ENCODE results near the gene TCF19.
"Not testable (repeated sequence)": the region's sequence is repeated elsewhere in the genome, so short reads cannot be mapped to it uniquely, and the experiment has no call there.

The TCF19 gene

DNA sequence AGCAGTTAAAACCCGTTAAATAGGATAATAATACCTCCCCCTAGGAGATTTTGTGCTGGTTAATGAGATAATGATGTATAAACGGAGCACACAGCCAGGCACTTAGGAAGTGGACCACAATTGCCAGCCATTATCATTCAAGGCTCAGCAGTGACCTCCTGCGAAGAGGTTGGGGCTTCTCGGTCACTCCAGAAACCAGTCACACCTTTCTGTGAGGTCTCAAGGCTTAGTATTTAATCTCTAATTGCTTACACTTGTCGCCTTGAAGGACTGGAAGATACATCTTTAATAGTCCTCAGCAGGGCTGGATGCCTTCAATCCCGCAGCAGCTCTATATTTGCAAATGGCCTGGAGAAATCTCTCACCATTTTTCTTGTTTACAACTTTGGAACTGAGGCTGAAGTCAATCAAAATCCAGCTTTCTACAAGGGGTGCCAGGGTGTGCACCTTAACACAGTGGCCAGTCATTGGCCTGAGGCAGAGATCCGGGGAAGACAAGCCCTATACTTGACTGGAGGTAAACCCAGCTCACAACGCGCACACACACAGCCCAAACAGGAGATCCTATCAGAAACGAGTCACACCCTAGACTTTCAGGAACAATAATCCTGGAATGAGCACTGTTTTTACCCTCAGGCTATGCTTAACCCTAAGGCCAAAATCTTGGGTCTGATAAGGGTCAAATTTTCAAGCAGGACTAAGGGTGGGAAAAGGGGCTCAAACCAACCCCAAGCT is 10.9 kb downstream of the TCF19 start:
- DNase-seq (ENCODE audit: insufficient read length, low spot score) = no peak
- no peak for FAIRE-seq
- TF ChIP-seq POLR2AphosphoS5 (IDR thresholded peaks at IDR 0.05; ENCODE audit: low read depth, low read length) (no peak), POLR2A (IDR thresholded peaks at IDR 0.05; ENCODE audit: low read depth, low read length) (no peak), SPI1 (IDR thresholded peaks at IDR 0.05; ENCODE audit: low read depth, low read length) (no peak), PAX5 (IDR thresholded peaks at IDR 0.05; ENCODE audit: insufficient read depth, low read length, severe bottlenecking) (no peak), POU2F2 (IDR thresholded peaks at IDR 0.05; ENCODE audit: low read depth, low read length) (no peak), TAF1 (IDR thresholded peaks at IDR 0.05; ENCODE audit: low read depth, low read length) (no peak)

DNA sequence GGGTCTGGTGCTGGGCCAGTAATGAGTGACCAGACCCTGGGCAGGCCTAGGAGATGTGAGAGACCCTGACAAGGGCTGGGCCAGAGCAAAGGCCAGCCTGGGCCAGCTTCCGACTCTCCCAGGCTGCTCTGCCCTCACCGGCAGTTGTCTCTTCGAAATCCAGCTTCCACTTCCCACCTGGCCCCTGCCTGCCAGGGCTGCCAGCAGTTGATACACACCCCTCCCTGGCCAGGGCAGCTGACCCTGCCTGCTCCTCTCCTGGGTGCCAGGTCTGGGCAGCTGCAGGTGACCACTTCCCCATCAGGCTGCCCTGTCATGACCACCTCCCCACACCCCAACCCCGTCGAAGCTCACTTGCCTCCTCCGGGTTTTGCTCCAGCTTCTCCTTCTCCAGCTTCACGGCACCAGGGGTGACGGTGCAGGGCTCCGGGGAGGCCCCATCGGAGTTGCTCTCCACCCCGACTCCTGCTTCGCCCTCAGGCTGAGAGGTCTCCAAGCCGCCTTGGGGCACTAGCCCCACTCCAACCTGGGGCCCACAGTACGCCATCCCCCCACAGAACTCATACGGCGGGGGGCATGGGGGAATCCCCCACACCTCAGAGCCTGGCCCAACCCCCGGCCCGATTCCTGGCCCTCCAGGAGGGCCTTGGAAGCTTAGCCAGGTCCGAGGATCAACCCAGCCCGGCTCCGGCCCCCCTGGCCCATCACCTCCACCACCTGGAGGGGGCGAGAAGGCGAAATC is 11.6 kb downstream of the TCF19 start:
- not testable (repeated sequence) for FAIRE-seq; DNase-seq (ENCODE audit: insufficient read length, low spot score)

DNA sequence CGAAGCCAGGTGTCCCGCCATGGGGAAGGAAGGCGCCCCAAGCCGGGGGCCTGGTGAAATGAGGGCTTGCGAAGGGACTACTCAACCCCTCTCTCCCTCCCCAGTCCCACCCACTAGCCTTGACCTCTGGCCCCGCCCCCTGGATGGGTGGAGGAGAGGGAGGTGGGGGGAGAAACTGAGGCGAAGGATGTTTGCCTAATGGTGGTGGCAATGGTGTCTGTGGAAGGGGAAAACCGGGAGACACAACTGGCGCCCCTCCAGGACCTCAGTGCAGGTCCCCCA is 12.2 kb downstream of the TCF19 start, which contains the start of gene POU5F1:
Gene POU5F1 (minus strand): TSS at position 83 of the 282 bp plus-strand sequence. CDS start 62 bp downstream, at position 21.
- TF ChIP-seq PAX5 (IDR thresholded peaks at IDR 0.05; ENCODE audit: insufficient read depth, low read length, severe bottlenecking) (no peak), POLR2A (IDR thresholded peaks at IDR 0.05; ENCODE audit: low read depth, low read length) (no peak), TAF1 (IDR thresholded peaks at IDR 0.05; ENCODE audit: low read depth, low read length) (no peak), POLR2AphosphoS5 (IDR thresholded peaks at IDR 0.05; ENCODE audit: low read depth, low read length) (no peak), SPI1 (IDR thresholded peaks at IDR 0.05; ENCODE audit: low read depth, low read length) (no peak), POU2F2 (IDR thresholded peaks at IDR 0.05; ENCODE audit: low read depth, low read length) (no peak)
- FAIRE-seq (no peak), DNase-seq (ENCODE audit: insufficient read length, low spot score) (no peak)

DNA sequence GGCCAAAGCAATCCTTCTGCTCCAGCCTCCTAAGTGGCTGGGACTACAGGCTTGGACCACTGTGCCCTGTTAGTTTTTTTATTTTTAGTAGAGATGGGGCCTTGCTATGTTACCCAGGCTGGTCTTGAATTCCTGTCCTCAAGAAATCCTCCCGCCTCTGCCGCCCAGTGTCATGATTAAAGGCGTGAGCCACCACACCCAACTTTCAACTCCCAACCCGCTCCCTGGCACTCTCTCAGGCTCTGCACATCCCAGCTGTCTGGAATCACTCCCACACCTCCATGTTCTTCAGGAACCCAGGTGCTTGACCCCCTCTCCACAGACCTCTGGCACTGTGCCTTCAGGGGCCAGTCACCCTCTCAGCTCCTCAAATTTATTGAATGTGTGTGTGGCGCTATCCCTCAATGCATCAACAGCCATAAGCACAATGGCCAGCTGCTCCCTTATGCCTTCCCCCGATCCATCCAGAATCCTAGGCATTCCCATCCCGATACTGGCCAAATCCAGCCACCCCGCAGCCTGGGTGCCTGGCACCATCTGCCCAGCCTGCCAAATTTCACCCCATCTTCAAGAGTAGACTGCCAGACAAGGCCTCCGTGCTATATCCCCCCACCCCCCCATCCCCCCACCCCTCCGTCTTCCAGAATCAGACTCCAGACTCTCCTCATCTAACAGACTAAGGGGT is 12.7 kb downstream of the TCF19 start:
- no peak for FAIRE-seq
- no peak for TF ChIP-seq PAX5 (IDR thresholded peaks at IDR 0.05; ENCODE audit: insufficient read depth, low read length, severe bottlenecking)
- no peak for TF ChIP-seq POU2F2 (IDR thresholded peaks at IDR 0.05; ENCODE audit: low read depth, low read length)
- no peak for TF ChIP-seq SPI1 (IDR thresholded peaks at IDR 0.05; ENCODE audit: low read depth, low read length)
- no peak for DNase-seq (ENCODE audit: insufficient read length, low spot score)

DNA sequence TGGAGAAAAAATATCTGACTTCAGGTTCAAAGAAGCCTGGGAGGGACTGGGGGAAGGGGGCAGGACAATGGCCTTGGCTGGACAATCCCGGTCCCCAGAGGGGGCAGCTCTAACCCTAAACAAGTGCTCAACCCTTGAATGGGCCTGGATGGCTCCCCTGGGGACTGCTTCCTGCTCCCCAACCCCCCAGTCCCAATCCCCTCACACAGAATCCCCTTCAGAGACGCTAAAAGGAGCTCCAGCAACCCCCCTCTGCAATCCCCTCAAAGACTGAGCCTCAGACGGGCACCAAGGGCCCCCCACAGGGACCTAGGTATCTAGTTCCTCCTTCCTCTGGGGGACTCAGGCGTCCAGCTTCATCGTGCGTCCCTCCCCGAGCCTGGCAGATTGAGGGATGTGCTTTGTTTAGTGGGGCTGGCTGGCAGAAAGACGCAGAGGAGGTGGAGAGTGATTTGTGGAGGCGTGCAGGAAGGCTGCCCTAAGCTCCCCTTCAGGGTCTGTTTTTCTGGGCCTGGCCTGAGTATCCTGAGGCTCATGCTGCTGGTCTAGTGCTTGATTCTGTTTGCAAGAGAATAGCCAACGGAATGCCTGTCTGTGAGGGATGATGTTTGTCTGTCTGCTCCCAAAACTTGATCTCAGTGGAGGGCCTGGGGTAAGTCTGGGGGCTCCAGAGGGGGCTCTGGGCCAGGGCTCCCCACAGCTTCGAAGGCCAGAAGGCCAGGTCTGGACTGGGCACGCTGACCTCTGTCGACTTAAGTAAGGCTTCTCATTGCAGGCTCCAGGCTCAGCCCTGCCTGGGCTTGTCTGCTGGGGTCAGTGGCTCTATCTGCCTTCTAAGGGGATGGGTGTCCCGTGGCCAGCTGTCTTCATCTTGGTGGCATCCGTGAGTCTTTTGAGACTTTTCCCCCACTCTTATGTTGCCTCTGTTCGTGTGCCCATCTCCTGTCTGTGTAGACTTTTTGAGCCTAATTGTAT is 13.8 kb downstream of the TCF19 start:
- TF ChIP-seq TAF1 (IDR thresholded peaks at IDR 0.05; ENCODE audit: low read depth, low read length) = no peak
- FAIRE-seq = no peak
- no peak for DNase-seq (ENCODE audit: insufficient read length, low spot score)

DNA sequence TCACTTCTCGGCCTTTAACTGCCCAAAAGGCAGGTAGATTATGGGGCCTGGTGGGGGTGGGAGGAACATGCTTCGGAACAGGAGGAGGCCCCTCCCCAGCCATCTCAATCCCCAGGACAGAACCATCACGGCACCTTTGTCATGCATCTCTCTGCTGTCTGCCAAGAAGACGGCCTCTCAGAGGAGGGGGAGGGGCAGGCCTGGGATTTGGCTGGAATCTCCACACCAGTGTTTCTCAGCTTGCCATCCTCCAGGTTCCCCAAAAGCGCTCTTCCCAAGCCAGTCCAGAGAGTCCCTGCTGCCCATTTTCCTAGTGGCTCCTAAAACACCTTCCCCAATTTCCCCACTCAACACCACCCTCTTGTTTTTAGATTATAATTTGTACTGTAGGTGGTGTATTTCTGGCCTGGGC is 14.6 kb downstream of the TCF19 start:
- no peak for FAIRE-seq
- TF ChIP-seq POU2F2 (IDR thresholded peaks at IDR 0.05; ENCODE audit: low read depth, low read length) (no peak), POLR2AphosphoS5 (IDR thresholded peaks at IDR 0.05; ENCODE audit: low read depth, low read length) (no peak), PAX5 (IDR thresholded peaks at IDR 0.05; ENCODE audit: insufficient read depth, low read length, severe bottlenecking) (no peak), TAF1 (IDR thresholded peaks at IDR 0.05; ENCODE audit: low read depth, low read length) (no peak), POLR2A (IDR thresholded peaks at IDR 0.05; ENCODE audit: low read depth, low read length) (no peak), SPI1 (IDR thresholded peaks at IDR 0.05; ENCODE audit: low read depth, low read length) (no peak)
- DNase-seq (ENCODE audit: insufficient read length, low spot score) = no peak

DNA sequence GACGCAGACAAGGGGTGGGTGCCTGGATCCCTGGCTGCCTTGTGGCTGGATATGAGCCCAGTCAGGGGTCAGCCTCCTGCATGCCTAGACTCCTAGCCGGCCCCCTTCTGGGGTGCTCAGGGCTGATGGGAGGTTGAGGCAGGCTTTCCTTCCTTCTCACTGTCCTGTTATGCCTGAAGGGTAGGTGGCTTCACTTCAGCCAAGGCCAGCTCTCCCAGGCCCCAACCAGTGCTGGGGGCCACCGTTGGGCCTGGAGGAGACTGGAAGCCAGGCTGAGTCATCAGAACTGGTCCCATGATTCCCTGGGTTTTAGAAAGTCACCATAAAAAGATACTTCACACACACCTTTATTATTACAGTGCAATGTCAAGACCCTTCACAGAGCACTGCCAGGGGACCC is 15.0 kb downstream of the TCF19 start:
- DNase-seq (ENCODE audit: insufficient read length, low spot score) (no peak), FAIRE-seq (no peak)
- TF ChIP-seq POU2F2 (IDR thresholded peaks at IDR 0.05; ENCODE audit: low read depth, low read length) (no peak), TAF1 (IDR thresholded peaks at IDR 0.05; ENCODE audit: low read depth, low read length) (no peak), POLR2AphosphoS5 (IDR thresholded peaks at IDR 0.05; ENCODE audit: low read depth, low read length) (no peak), SPI1 (IDR thresholded peaks at IDR 0.05; ENCODE audit: low read depth, low read length) (no peak), POLR2A (IDR thresholded peaks at IDR 0.05; ENCODE audit: low read depth, low read length) (no peak), PAX5 (IDR thresholded peaks at IDR 0.05; ENCODE audit: insufficient read depth, low read length, severe bottlenecking) (no peak)

DNA sequence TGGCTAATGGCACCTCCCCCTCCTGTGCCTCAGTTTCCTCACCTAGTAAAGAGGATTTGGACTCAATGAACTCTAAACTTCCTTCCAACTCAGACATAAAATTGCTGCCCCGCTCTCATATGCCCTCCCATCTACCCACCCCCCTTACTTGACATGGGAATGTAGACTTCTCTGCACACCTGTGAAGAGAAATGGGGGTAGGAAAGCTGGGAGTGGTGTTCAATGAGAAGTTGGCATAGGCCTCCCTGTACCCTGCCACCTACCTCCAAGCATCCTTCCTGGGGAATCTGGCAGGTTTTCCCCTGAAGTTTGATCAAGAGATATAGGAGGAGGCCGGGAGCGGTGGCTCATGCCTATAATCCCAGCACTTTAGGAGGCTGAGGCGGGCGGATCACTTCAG is 16.0 kb downstream of the TCF19 start:
- FAIRE-seq = no peak
- DNase-seq (ENCODE audit: insufficient read length, low spot score) = no peak

DNA sequence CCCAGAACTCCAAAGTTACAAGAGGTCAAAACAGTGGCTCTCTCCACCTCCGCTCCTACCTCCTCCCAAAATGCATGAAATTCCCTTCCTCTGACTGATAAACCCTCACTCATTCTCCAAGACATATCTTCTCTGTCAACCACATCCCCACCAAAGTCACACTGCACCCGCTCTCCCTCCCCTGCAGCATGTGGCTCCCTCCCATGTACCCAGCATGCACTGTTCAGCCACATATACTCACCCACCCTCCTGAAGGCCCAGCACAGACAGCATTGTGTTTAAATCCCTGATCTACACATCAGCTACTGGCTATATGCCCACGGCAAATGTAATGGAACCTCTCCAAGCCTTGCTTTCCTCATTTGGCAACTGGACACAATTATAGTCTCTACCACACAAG is 17.6 kb downstream of the TCF19 start:
- FAIRE-seq = no peak
- TF ChIP-seq PAX5 (IDR thresholded peaks at IDR 0.05; ENCODE audit: insufficient read depth, low read length, severe bottlenecking) = no peak
- TF ChIP-seq TAF1 (IDR thresholded peaks at IDR 0.05; ENCODE audit: low read depth, low read length) = no peak
- TF ChIP-seq POLR2A (IDR thresholded peaks at IDR 0.05; ENCODE audit: low read depth, low read length) = no peak
- no peak for TF ChIP-seq SPI1 (IDR thresholded peaks at IDR 0.05; ENCODE audit: low read depth, low read length)
- no peak for TF ChIP-seq POU2F2 (IDR thresholded peaks at IDR 0.05; ENCODE audit: low read depth, low read length)
- no peak for TF ChIP-seq POLR2AphosphoS5 (IDR thresholded peaks at IDR 0.05; ENCODE audit: low read depth, low read length)
- DNase-seq (ENCODE audit: insufficient read length, low spot score) = no peak

More for the DNA sequence above, 16.0 kb downstream of the TCF19 start:
- TF ChIP-seq POLR2A (IDR thresholded peaks at IDR 0.05; ENCODE audit: low read depth, low read length) (no peak), POLR2AphosphoS5 (IDR thresholded peaks at IDR 0.05; ENCODE audit: low read depth, low read length) (no peak), TAF1 (IDR thresholded peaks at IDR 0.05; ENCODE audit: low read depth, low read length) (no peak), SPI1 (IDR thresholded peaks at IDR 0.05; ENCODE audit: low read depth, low read length) (no peak), PAX5 (IDR thresholded peaks at IDR 0.05; ENCODE audit: insufficient read depth, low read length, severe bottlenecking) (no peak), POU2F2 (IDR thresholded peaks at IDR 0.05; ENCODE audit: low read depth, low read length) (no peak)

Measured in GM12891 (cell line).